ENCODE data around the gene PLP2. TPM values are rescaled to one million over a fixed set of nuclear protein-coding genes. Genes with fewer than 3 reads are reported as not detected.

PLP2 gene
- total RNA-seq, 6 experiments from 2014 or later = 7.4 to 24.4 (median 14.5) TPM

DNA sequence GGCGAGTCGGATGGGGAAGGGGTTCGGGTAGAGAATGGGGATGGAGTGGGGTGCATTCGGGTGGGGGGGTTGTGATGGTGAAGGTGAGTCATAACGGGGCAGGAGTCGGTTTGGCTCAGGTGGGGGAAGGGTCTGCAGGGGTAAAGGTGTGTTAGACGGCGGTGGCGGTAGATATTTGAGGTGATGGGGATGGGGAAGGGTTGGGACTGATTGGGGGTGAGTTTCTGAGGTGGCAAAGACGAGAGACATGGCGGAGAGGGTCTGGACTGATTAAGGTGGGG, 27.6 kb downstream of the PLP2 start:
- TF ChIP-seq, protein P1, sequence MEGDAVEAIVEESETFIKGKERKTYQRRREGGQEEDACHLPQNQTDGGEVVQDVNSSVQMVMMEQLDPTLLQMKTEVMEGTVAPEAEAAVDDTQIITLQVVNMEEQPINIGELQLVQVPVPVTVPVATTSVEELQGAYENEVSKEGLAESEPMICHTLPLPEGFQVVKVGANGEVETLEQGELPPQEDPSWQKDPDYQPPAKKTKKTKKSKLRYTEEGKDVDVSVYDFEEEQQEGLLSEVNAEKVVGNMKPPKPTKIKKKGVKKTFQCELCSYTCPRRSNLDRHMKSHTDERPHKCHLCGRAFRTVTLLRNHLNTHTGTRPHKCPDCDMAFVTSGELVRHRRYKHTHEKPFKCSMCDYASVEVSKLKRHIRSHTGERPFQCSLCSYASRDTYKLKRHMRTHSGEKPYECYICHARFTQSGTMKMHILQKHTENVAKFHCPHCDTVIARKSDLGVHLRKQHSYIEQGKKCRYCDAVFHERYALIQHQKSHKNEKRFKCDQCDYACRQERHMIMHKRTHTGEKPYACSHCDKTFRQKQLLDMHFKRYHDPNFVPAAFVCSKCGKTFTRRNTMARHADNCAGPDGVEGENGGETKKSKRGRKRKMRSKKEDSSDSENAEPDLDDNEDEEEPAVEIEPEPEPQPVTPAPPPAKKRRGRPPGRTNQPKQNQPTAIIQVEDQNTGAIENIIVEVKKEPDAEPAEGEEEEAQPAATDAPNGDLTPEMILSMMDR (IDR thresholded peaks at IDR 0.05) = no peak
- no peak for TF ChIP-seq POLR2A (IDR thresholded peaks at IDR 0.05)
- no peak for ATAC-seq
- H3K4me3 ChIP-seq = no peak overlapping the region
- H3K4me1 ChIP-seq = no peaks in the 10 kb centered on the region
- intact Hi-C loops (cut with DNase I) = no loop called here
- H3K36me3 ChIP-seq = no peaks in the 10 kb centered on the region
- no peaks in the 10 kb centered on the region for H3K9me3 ChIP-seq
- H3K27me3 ChIP-seq = no peaks in the 10 kb centered on the region
- no peak overlapping the region for H3K27ac ChIP-seq
- 36% methylated on average over 11 of the region's 11 CpGs for WGBS (ENCODE audit: insufficient coverage, low coverage, low lambda C conversion rate, missing lambda C conversion rate)
- no peak for DNase-seq

DNA sequence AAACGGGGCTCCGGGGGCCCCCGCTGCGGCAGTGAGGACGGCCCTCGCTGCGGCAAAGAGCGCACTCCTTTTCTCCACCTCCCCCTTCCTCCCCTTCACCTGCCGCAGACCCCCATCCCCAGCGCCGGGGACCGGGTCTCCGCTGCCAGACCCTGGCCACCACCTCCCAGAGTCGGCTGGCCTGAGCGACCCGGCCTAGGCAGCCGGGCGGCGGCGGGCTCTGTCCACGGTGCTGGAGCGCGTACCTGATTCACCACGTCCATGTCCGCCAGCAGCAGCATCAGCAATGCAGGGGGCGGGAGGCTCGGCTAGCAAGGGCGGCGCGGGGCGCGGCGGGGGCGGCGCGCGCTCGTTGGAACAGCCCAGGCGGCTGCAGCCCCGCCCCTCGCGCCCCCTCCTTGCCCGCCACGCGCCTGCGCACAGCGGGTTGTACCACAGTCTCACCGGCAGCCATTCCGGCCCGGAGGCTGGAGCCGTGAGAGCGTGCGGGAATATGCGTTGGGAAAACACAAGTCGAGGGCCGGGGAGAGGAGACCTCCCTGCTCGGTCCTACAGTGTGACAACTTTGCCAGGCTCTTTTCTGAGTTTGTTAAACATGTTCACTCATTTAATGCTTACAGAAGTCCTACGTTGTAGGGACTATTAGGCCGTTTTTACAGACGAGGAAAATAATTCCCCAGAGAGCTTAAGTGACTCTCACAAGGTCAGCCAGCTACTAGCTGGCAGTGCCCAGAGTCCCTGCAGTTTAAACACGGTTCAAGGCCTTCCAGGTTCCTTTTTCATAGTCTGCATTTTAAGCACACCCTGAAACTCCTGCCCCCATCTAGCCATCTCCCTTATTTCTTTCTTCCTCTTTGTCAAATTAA, 28.4 kb downstream of the PLP2 start, which contains the start of gene SYP:
TSS of gene SYP (minus strand) at position 288 of the 866 bp plus-strand sequence. CDS start at position 281, 7 bp downstream.
- Histone ChIP-seq H3K27ac (peak within 1 kb of the TSS in 1 of 3 donors; percentile 18), H3K36me3 (no peaks in the 10 kb centered on the region), H3K4me3 (peak within 1 kb of the TSS in 1 of 3 donors; percentile 27), H3K9me3 (no peaks in the 10 kb centered on the region), H3K27me3 (no peaks in the 10 kb centered on the region), H3K4me1 (no peaks in the 10 kb centered on the region)
- intact Hi-C loops (cut with DNase I) = no loop called here
- WGBS (ENCODE audit: insufficient coverage, low coverage, low lambda C conversion rate, missing lambda C conversion rate) = 35% methylated on average over 22 of the region's 61 CpGs
- TF ChIP-seq POLR2A (IDR thresholded peaks at IDR 0.05) = peak; percentile 50
- TF ChIP-seq, protein P1 (IDR thresholded peaks at IDR 0.05) = no peak
- DNase-seq = peak; percentile 88 to 90 (median 90)
- peak; percentile 97 to 99 (median 99) for ATAC-seq

DNA sequence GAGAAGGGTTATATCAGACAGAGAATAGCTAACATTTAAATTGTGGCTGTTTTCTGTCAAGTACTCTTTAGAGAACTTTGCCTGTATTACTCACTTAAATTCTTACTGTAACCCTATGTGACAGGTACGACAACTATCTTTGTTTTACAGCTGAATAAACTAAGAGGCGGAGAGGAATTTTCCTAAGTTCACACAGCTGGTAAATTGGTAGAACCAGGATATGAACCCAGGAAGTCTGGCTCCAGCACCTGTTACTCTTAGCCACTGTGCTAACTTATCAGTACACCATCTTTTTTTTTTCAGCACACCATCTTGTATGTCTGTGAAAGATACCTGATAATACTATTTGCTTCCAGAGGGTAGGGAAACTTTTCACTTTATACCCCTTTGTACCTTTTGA, 30.3 kb downstream of the PLP2 start:
- ATAC-seq (no peak), DNase-seq (no peak)
- Histone ChIP-seq H3K4me3 (no peak overlapping the region), H3K27ac (no peak overlapping the region), H3K4me1 (no peaks in the 10 kb centered on the region), H3K9me3 (no peaks in the 10 kb centered on the region), H3K27me3 (no peaks in the 10 kb centered on the region), H3K36me3 (no peaks in the 10 kb centered on the region)
- no peak for TF ChIP-seq POLR2A (IDR thresholded peaks at IDR 0.05)
- TF ChIP-seq, protein P1 (IDR thresholded peaks at IDR 0.05) = no peak
- intact Hi-C loops (cut with DNase I) = no loop called here
- WGBS (ENCODE audit: insufficient coverage, low coverage, low lambda C conversion rate, missing lambda C conversion rate) = 68% methylated on average over 2 of the region's 2 CpGs

DNA sequence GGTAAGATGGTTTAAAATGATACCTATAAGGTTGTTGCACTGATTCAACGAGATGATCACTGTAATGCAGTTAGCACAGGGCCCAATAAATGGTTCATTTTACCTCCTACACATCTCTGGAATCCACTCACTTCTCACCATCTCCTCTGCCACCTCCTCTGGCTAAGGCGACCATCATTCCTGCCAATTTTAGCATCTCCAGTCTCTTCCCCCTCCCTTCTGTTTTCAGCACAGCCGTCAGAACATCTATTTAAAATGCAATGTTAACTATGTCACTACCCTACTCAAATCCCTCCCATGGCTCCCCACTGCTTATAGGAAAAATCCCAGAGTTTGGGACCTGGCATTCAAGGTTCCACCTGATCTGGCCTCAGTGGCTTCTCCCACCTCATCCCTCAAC, 31.8 kb downstream of the PLP2 start:
- TF ChIP-seq POLR2A (IDR thresholded peaks at IDR 0.05) = no peak
- TF ChIP-seq, protein P1 (IDR thresholded peaks at IDR 0.05) = no peak
- H3K4me3 ChIP-seq = no peak overlapping the region
- H3K9me3 ChIP-seq = no peaks in the 10 kb centered on the region
- H3K36me3 ChIP-seq = no peaks in the 10 kb centered on the region
- DNase-seq (no peak), ATAC-seq (no peak)
- 46% methylated on average over 3 of the region's 3 CpGs for WGBS (ENCODE audit: insufficient coverage, low coverage, low lambda C conversion rate, missing lambda C conversion rate)
- no peak overlapping the region for H3K27ac ChIP-seq
- no peaks in the 10 kb centered on the region for H3K4me1 ChIP-seq
- intact Hi-C loops (cut with DNase I) = no loop called here
- H3K27me3 ChIP-seq = no peaks in the 10 kb centered on the region

Measured in right lobe of liver (tissue), 6 donors.